Stimulated activated CD4-positive, alpha-beta T cell treated with anti-CD3 and anti-CD28 coated beads, TNF-alpha, amount 100 ng/mL, for 1 hour (primary cell): Measurements from ENCODE around the gene ZNF629.

Experiments used
- DNase-seq, 3 donors: peaks; one replicate each; pipeline ENCODE4 v3.0.0-alpha.2; 2020; ENCODE audit warnings: low read depth in 3 of 3, low spot score in 1 of 3

Gene ZNF629

GRCh38 chr16:30748634-30749445 is 38.2 kb downstream of the ZNF629 start:
- no peak for DNase-seq

DNA sequence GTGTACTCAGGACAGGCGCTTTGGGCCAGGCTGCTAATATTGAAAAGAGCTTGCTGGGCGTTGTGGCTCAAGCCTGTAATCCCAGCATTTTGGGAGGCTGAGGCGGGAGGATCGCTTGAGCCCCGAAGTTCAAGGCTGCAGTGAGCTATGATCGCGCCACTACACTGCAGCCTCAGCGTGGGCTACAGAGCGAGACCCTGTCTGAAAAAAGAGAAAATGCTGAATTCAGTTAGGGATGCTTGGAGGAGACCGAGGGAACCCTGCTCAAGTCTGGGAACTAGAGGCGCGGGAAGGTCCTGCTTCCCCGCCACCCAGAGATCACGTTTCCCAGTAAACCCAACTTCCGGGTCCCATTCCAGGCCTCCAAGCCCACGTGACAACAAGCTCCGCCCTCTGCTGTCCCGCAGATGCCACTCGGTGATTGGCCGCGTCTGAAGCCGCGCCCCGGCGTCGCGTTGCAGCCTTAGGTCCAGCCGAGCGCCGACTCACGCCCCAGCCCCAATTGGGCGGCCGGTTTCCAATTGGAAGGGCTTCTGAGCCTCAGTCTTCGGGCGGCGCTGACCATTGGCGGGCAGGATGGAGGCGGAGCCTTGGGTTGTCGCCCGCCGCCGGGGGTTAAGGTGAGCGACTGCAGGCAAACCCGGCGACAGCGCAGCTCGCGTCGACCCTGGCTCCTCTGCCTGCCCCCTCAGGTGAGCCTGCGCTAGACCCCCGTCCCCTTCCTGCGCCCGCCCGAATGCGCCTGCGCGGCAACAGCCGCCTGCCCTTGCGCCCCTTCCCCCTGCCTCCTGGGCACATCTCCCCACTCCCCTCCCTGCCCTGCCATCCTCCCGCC is 39.0 kb downstream of the ZNF629 start, which contains the start of gene PHKG2:
TSS of gene PHKG2 (plus strand) at position 627 of the 835 bp plus-strand sequence. CDS start 396 bp downstream, outside the sequence.
- peak; percentile 83 to 86 (median 85) for DNase-seq

GRCh38 chr16:30747331-30747730 is 39.7 kb downstream of the ZNF629 start:
- DNase-seq: no peak

GRCh38 chr16:30746638-30747175 is 40.3 kb downstream of the ZNF629 start:
- no peak for DNase-seq

- DNase-seq: no peak
These were observed 41.9 kb downstream of the ZNF629 start for GRCh38 chr16:30745082-30745481.

DNA sequence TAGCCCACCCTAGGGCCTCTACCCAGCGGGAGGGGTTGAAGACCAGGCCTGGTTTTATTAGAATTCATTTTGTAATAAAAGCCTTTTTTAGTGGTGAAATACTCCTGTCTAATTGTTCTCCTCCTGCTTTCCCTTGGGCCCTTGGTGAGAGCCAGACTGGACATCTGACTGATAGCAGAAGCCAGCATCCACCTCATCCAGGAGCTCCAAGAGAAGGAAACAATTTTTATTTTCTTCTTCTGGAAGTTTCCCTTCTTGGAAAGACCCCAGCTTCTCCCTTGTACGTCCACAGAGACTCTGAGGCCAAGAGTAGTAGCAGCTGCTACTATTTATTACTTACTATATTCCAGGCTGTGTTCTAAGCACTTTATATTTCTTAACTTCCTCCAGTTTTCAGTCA is 42.8 kb downstream of the ZNF629 start:
- no peak for DNase-seq

- DNase-seq: no peak
These were observed 43.3 kb downstream of the ZNF629 start for GRCh38 chr16:30743716-30744115.

GRCh38 chr16:30741461-30741914 is 45.5 kb downstream of the ZNF629 start:
- no peak for DNase-seq

DNA sequence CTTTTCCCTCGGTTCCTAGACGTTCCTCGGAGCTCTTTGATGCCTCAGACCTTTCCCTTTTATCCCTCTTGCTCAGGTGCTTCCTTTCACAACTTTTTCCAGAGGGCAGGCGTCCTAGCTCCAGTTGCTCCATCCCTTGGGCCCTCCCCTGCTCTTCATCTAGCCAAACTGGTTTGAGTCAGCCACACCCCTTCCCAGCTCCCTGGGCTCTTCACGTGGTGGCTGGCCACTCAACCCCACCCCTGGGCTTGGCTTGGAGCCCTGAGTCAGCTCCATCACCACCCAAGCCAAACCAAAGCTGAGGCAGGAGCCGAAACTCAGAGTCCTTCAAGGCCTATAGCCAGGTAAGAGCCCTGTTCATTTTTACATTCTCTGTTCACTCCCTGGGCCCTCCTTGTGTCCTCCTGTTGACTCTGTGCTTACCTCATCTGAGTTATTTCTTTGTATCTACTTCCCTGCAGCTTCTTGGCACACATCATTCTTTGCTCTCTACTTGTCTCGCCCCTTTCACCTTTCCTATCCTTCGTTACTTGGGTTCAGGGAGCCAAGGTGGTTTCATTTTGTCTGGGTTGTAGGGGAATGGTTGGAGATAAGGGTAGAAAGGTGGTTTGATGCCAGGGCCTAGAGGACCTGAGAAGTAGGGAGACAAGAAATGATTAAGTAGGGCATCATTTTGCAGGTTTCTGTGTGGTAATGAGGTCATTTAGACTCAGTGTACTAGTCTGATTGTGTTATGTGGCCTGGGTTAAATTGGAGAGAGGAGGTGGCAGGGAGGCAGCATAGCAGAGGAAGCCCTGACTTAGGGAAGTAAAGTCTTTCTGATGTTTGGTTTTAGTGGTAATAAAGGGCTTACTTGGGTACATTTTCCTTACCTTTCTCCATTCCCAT is 46.4 kb downstream of the ZNF629 start:
- DNase-seq: no peak

GRCh38 chr16:30738984-30739951 is 47.7 kb downstream of the ZNF629 start:
- DNase-seq: no peak

DNA sequence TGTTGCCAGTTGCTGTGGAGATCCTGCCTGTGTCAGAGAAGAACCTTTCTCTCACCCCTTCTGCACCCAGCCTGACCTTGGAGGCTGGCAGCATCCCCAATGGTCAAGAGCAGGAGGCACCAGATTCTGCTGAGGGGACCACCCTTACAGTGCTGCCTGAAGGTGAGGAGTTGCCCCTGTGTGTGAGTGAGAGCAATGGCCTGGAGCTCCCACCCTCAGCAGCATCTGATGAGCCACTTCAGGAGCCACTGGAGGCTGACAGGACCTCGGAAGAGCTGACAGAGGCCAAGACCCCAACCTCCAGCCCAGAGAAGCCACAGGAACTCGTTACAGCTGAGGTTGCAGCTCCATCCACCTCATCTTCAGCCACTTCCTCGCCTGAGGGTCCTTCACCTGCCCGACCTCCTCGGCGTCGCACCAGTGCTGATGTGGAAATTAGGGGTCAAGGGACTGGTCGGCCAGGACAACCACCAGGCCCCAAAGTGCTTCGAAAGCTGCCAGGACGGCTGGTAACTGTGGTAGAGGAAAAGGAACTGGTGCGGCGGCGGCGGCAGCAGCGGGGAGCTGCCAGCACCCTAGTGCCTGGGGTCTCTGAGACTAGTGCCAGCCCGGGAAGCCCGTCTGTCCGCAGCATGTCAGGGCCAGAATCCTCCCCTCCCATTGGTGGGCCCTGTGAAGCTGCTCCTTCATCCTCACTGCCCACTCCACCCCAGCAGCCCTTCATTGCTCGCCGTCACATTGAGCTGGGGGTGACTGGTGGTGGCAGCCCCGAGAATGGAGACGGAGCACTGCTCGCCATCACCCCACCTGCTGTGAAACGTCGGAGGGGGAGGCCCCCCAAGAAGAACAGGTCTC is 49.0 kb downstream of the ZNF629 start:
- no peak for DNase-seq

DNA sequence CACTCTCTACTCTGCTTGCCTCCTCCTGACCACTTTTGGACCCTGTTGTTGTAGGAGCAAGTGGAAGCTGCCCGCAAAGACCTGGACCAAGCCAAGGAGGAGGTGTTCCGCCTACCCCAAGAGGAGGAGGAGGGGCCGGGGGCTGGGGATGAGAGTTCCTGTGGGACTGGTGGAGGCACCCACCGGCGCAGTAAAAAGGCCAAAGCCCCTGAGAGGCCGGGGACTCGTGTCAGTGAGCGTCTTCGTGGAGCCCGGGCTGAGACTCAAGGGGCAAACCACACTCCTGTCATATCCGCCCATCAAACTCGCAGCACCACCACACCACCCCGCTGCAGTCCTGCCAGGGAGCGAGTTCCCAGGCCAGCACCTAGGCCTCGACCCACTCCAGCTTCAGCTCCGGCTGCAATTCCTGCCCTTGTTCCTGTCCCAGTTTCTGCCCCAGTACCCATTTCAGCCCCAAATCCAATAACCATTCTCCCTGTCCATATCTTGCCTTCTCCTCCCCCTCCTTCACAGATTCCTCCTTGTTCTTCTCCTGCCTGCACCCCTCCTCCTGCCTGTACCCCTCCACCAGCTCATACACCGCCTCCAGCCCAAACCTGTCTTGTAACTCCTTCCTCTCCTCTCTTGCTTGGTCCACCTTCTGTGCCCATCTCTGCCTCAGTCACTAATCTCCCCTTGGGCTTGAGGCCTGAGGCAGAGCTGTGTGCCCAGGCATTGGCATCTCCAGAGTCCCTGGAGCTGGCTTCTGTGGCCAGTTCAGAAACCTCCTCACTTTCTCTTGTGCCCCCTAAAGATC is 49.8 kb downstream of the ZNF629 start:
- DNase-seq: no peak

GRCh38 chr16:30731411-30731810 is 55.6 kb downstream of the ZNF629 start:
- no peak for DNase-seq

GRCh38 chr16:30728899-30729672 is 57.9 kb downstream of the ZNF629 start:
- DNase-seq: no peak
